IMR-90 (cell line): ENCODE results near the gene SSX2IP. TPM values are rescaled to one million over a fixed set of nuclear protein-coding genes. Genes with fewer than 3 reads are reported as not detected.

Experiments
- ATAC-seq: fragments of 200-7000 bp; cut with Tn5 transposase; 2 replicates; pipeline ENCODE4 v1.9.1; 2020; ENCODE audit warnings: low read depth, mild to moderate bottlenecking, moderate library complexity
- BruUV-seq: library from RNA; stranded (reverse); fragments of 400-500 nt; replicated peaks from 2 replicates; lab custom pipeline; 2021; lab: Mats Ljungman, UMichigan
- CTCF ChIA-PET: fragments of 300-600 bp; formaldehyde crosslinking; extraction: SDS; loops from one replicate; lab custom pipeline; 2021; ENCODE audit warnings: antibody characterized with exemption; lab: Yijun Ruan, JAX
- POLR2A ChIA-PET: fragments of 300-600 bp; sonication (Branson Sonifier 250); formaldehyde crosslinking; loops from one replicate; lab custom pipeline; 2022; ENCODE audit warnings: antibody characterized with exemption; ENCODE audit not compliant: unreplicated experiment; lab: Charles Lee
- DNase-seq: peaks from one replicate; pipeline ENCODE4 v3.0.0; 2013
- H2AFZ ChIP-seq: replicated peaks from 2 replicates; pipeline ENCODE3; 2013; ENCODE audit warnings: low read length, mild to moderate bottlenecking; ENCODE audit not compliant: poor library complexity
- H2AK5ac ChIP-seq: 2 replicates; pipeline ENCODE4 v1.6.1; 2013; ENCODE audit warnings: low read depth, low read length, inconsistent platforms
- H2AK9ac ChIP-seq: replicated peaks from 2 replicates; pipeline ENCODE3; 2013; ENCODE audit warnings: mild to moderate bottlenecking, low read depth, low read length, moderate library complexity; ENCODE audit not compliant: poor library complexity
- H2BK120ac ChIP-seq: 2 replicates; pipeline ENCODE4 v1.6.1; 2013; ENCODE audit warnings: low read depth, low read length, inconsistent platforms
- H2BK15ac ChIP-seq: 3 replicates; pipeline ENCODE4 v1.6.1; 2013; ENCODE audit warnings: low read depth, low read length, inconsistent platforms
- H2BK20ac ChIP-seq: 2 replicates; pipeline ENCODE4 v1.6.1; 2013; ENCODE audit warnings: low read depth, mild to moderate bottlenecking, inconsistent platforms, low read length, moderate library complexity
- H2BK5ac ChIP-seq: 2 replicates; pipeline ENCODE4 v1.6.1; 2013; ENCODE audit warnings: mild to moderate bottlenecking, low read depth, low read length, inconsistent platforms; ENCODE audit not compliant: poor library complexity, severe bottlenecking
- H3K14ac ChIP-seq: replicated peaks from 2 replicates; pipeline ENCODE4 v1.6.1; 2013; ENCODE audit warnings: low read depth, low read length, inconsistent platforms
- H3K18ac ChIP-seq: 2 replicates; pipeline ENCODE4 v1.6.1; 2013; ENCODE audit warnings: low read depth, low read length, control low read depth
- H3K23ac ChIP-seq: 2 replicates; pipeline ENCODE4 v1.6.1; 2013; ENCODE audit warnings: low read depth, low read length, inconsistent platforms
- H3K27ac ChIP-seq: 2 replicates; pipeline ENCODE4 v1.5.1; 2013; ENCODE audit warnings: mild to moderate bottlenecking, control low read depth, low read length; ENCODE audit not compliant: insufficient read depth
- H3K27me3 ChIP-seq: 2 replicates; pipeline ENCODE4 v1.6.1; 2013; ENCODE audit warnings: low read length; ENCODE audit not compliant: control insufficient read depth, insufficient read depth
- H3K36me3 ChIP-seq: 2 replicates; pipeline ENCODE4 v1.6.1; 2013; ENCODE audit warnings: low read length, mixed read lengths; ENCODE audit not compliant: control insufficient read depth, insufficient read depth
- H3K4ac ChIP-seq: 2 replicates; pipeline ENCODE4 v1.6.1; 2013; ENCODE audit warnings: low read depth, low read length, inconsistent platforms
- H3K4me1 ChIP-seq: 2 replicates; pipeline ENCODE4 v1.6.1; 2013; ENCODE audit warnings: low read length, mixed read lengths; ENCODE audit not compliant: control insufficient read depth, insufficient read depth
- H3K4me2 ChIP-seq: 2 replicates; pipeline ENCODE4 v1.6.1; 2013; ENCODE audit warnings: low read depth, mild to moderate bottlenecking, control low read depth, low read length, moderate library complexity
- H3K4me3 ChIP-seq: 2 replicates; pipeline ENCODE4 v1.5.1; 2013; ENCODE audit warnings: low read depth, mild to moderate bottlenecking, control low read depth, low read length, moderate library complexity; ENCODE audit not compliant: insufficient read depth
- H3K56ac ChIP-seq: 2 replicates; pipeline ENCODE4 v1.6.1; 2013; ENCODE audit warnings: low read length, inconsistent platforms; ENCODE audit not compliant: insufficient read depth; ENCODE audit errors: extremely low read depth
- H3K79me1 ChIP-seq, 2 experiments: 2 replicates each; pipeline ENCODE4 v1.6.1; 2013; ENCODE audit warnings: low read length in 2 of 2, inconsistent platforms in 1 of 2, low read depth in 1 of 2
- H3K9ac ChIP-seq: 2 replicates; pipeline ENCODE4 v1.6.1; 2013; ENCODE audit warnings: low read depth, low read length, control low read depth
- H3K9me1 ChIP-seq: 2 replicates; pipeline ENCODE4 v1.6.1; 2013; ENCODE audit warnings: low read length, inconsistent platforms; ENCODE audit not compliant: insufficient read depth
- H3K9me3 ChIP-seq: 2 replicates; pipeline ENCODE4 v1.6.1; 2013; ENCODE audit warnings: low read length; ENCODE audit not compliant: control insufficient read depth, insufficient read depth
- H4K20me1 ChIP-seq: 2 replicates; pipeline ENCODE4 v1.6.1; 2013; ENCODE audit warnings: low read length, inconsistent platforms; ENCODE audit not compliant: insufficient read depth
- H4K5ac ChIP-seq: 2 replicates; pipeline ENCODE4 v1.6.1; 2013; ENCODE audit warnings: mild to moderate bottlenecking, low read depth, low read length, control low read depth
- H4K8ac ChIP-seq, 2 experiments: 2 replicates each; pipeline ENCODE4 v1.6.1; 2013; ENCODE audit warnings: low read depth in 2 of 2, low read length in 2 of 2, control low read depth in 1 of 2, inconsistent platforms in 1 of 2
- H4K91ac ChIP-seq: 2 replicates; pipeline ENCODE4 v1.6.1; 2013; ENCODE audit warnings: low read depth, low read length, inconsistent platforms; ENCODE audit not compliant: insufficient read depth
- BHLHE40 ChIP-seq: fragments of 150-350 bp; IDR thresholded peaks from 2 replicates; pipeline ENCODE4 v1.6.1; 2016; ENCODE audit warnings: mild to moderate bottlenecking, low read depth, low read length
- MAFK ChIP-seq: IDR thresholded peaks from 2 replicates; pipeline ENCODE4 v1.6.1; 2012; ENCODE audit warnings: low read depth, low read length, improper control_type of control experiment
- POLR2A ChIP-seq: IDR thresholded peaks from 2 replicates; pipeline ENCODE4 v1.6.1; 2012; ENCODE audit warnings: mild to moderate bottlenecking, low read depth, low read length
- RCOR1 ChIP-seq: IDR thresholded peaks from 2 replicates; pipeline ENCODE4 v1.6.1; 2012; ENCODE audit warnings: mild to moderate bottlenecking, low read length, improper control_type of control experiment; ENCODE audit not compliant: insufficient replicate concordance
- RFX5 ChIP-seq: IDR thresholded peaks from 2 replicates; pipeline ENCODE4 v1.8.0; 2012; ENCODE audit warnings: low read depth, mild to moderate bottlenecking, low read length, moderate library complexity
- WGBS, 2 experiments: methylation state at CpG; one replicate each; pipeline versions ENCODE4 v1.1.5 to v1.1.7; 2013; ENCODE audit warnings: missing lambda C conversion rate in 2 of 2; ENCODE audit not compliant: insufficient read length in 1 of 2; ENCODE audit errors: extremely low coverage in 2 of 2; 5-methylcytosine and 5-hydroxymethylcytosine counted together
- dilution Hi-C: fragments of 300-500 bp; cut with HindIII; formaldehyde crosslinking; loops from one replicate; pipeline ENCODE4 v1.14.3; 2018; ENCODE audit warnings: low sequenced_read_pairs; ENCODE audit not compliant: unreplicated experiment
- in situ Hi-C: fragments of 300-500 bp; cut with MboI; formaldehyde crosslinking; loops from 3 replicates; pipeline ENCODE4 v1.14.3; 2019; ENCODE audit warnings: low sequenced_read_pairs, inconsistent platforms, mixed read lengths
- intact Hi-C: fragments of 100-400 bp; cut with micrococcal nuclease; formaldehyde crosslinking; loops from 2 replicates; pipeline ENCODE4 v1.10.0; 2022
- polyA plus RNA-seq, 3 experiments: library from polyadenylated mRNA; depleted of rRNA; stranded (reverse); fragments of >200 nt; gene quantifications; 2 replicates each; pipeline ENCODE4 v1.2.3, GENCODE V29; 2012; ENCODE audit warnings: low replicate concordance in 1 of 3
- total RNA-seq: library from RNA; depleted of rRNA; stranded (reverse); fragments of >200 nt; gene quantifications from 2 replicates; pipeline ENCODE4 v1.2.3, GENCODE V29; 2012

SSX2IP gene
- total and polyA plus RNA-seq, 2 of the 4 experiments (the other 2 are of a cell fraction) = 7.7 to 13.4 TPM

GRCh38 chr1:84603941-84604830, 86.1 kb downstream of the SSX2IP start (continued):
- TF ChIP-seq BHLHE40 (no peak), RCOR1 (no peak), MAFK (peak; percentile 66)

GRCh38 chr1:84603223-84603622, 87.0 kb downstream of the SSX2IP start:
- Histone ChIP-seq H3K9me1 (peaks cover 16% of the 10 kb centered on the region), H2BK20ac (peak overlapping the region; percentile 73; the same call in 1 of the 2 replicates), H3K14ac (peak overlapping the region; percentile 79), H3K56ac (peak overlapping the region; percentile 16; the same call in 1 of the 2 replicates), H2AFZ (peak overlapping the region; percentile 87), H4K8ac (peak overlapping the region in 1 of 2 experiments; percentile 61; a peak in 1 of 4 replicates), H3K4me2 (peak overlapping the region; percentile 87), H3K9ac (peak overlapping the region; percentile 23; the same call in 1 of the 2 replicates), H4K20me1 (no peaks in the 10 kb centered on the region), H3K23ac (peak overlapping the region; percentile 76), H3K27ac (peak overlapping the region; percentile 14; the same call in 1 of the 2 replicates), H3K9me3 (peaks cover 4% of the 10 kb centered on the region), H3K79me1 (no peaks in the 10 kb centered on the region), H2AK5ac (no peak overlapping the region; the same call in 1 of the 2 replicates), H3K27me3 (no peaks in the 10 kb centered on the region), H4K5ac (peak overlapping the region; percentile 75; the same call in 1 of the 2 replicates), H3K4ac (peak overlapping the region; percentile 79), H3K4me3 (no peak overlapping the region), H2BK120ac (peak overlapping the region; percentile 88), H3K36me3 (no peaks in the 10 kb centered on the region), H4K91ac (no peak overlapping the region; the same call in 1 of the 2 replicates), H3K18ac (peak overlapping the region; percentile 68; the same call in 1 of the 2 replicates), H2BK5ac (peak overlapping the region; percentile 75), H2BK15ac (peak overlapping the region; percentile 42; the same call in 1 of the 3 replicates), H2AK9ac (no peak overlapping the region), H3K4me1 (peaks cover 17% of the 10 kb centered on the region)
- CTCF ChIA-PET = interaction anchor here (1.7 kb wide), 1 partner anchor 9 kb away, joined by 6 read pairs; no protein-coding TSS in a partner anchor
- BruUV-seq = no TSS peak
- no peak for TF ChIP-seq RFX5
- TF ChIP-seq POLR2A = 0 out of 2 replicates have a peak, but pooled peaks have one; percentile 36
- peak; percentile 9; the same call in 1 of the 2 replicates for TF ChIP-seq MAFK
- dilution Hi-C loops (no loop called here), intact Hi-C loops (no loop called here), in situ Hi-C loops (loop anchor here (25.0 kb wide), 2 partner anchors 334 to 466 kb away; partner anchors contain the start of gene PRKACB)
- WGBS, 2 experiments = no CpG with 5 or more reads among the region's 2 CpGs
- DNase-seq = peak; percentile 68
- peak; percentile 50 for ATAC-seq
- POLR2A ChIA-PET = interaction anchor here (0.6 kb wide), 1 partner anchor 97 kb away, joined by 3 read pairs; the partner anchor contains the start of gene SPATA1
